Activated naive CD8-positive, alpha-beta T cell treated with anti-CD3 and anti-CD28 coated beads, Interleukin-2, amount 10 ng/mL, durations not matched to agents 7 days and 5 days (primary cell): ENCODE measurements around the gene PKNOX2. TPM values are rescaled to one million over a fixed set of nuclear protein-coding genes. Genes with fewer than 3 reads are reported as not detected.

Experiments
- ATAC-seq: fragments of 150-1000 bp; cut with Tn5 transposase; one replicate; pipeline ENCODE4 v1.10.0; 2021; ENCODE audit warnings: low read depth, moderate library complexity
- POLR2A ChIA-PET: fragments of 350-600 bp; sonication (Branson Sonifier 250); formaldehyde crosslinking; loops from one replicate; lab custom pipeline; 2021; ENCODE audit warnings: antibody characterized with exemption; lab: Charles Lee
- DNase-seq: peaks from one replicate; pipeline ENCODE4 v3.0.0; 2021
- H3K27ac Mint-ChIP-seq: one replicate; pipeline ENCODE4 v1.8.0; 2022; ENCODE audit warnings: mild to moderate bottlenecking, mixed read lengths
- H3K27me3 Mint-ChIP-seq: one replicate; pipeline ENCODE4 v1.8.0; 2022; ENCODE audit warnings: mild to moderate bottlenecking, moderate library complexity, mixed read lengths
- H3K36me3 Mint-ChIP-seq: one replicate; pipeline ENCODE4 v1.8.0; 2021; ENCODE audit warnings: mild to moderate bottlenecking, mixed read lengths
- H3K4me1 Mint-ChIP-seq: one replicate; pipeline ENCODE4 v1.8.0; 2021; ENCODE audit warnings: mixed read lengths
- H3K4me3 Mint-ChIP-seq: one replicate; pipeline ENCODE4 v1.8.0; 2022; ENCODE audit warnings: mild to moderate bottlenecking, moderate library complexity, mixed read lengths
- H3K9me3 Mint-ChIP-seq: one replicate; pipeline ENCODE4 v1.8.0; 2021; ENCODE audit warnings: mixed read lengths
- total RNA-seq, 2 experiments: library from RNA; stranded (reverse); gene quantifications; one replicate each; pipeline ENCODE4 v1.2.3, GENCODE V29; 2021

The PKNOX2 gene
- total RNA-seq, 2 experiments from 2014 or later = not detected

- H3K27me3 Mint-ChIP-seq = peaks cover 26% of the 10 kb centered on the region
- H3K4me3 Mint-ChIP-seq = no peak overlapping the region
- POLR2A ChIA-PET = no interaction called here
- no peak overlapping the region for H3K27ac Mint-ChIP-seq
- no peak for ATAC-seq
- H3K4me1 Mint-ChIP-seq = no peaks in the 10 kb centered on the region
- H3K36me3 Mint-ChIP-seq = no peaks in the 10 kb centered on the region
- H3K9me3 Mint-ChIP-seq = peaks cover 1% of the 10 kb centered on the region
- no peak for DNase-seq
These were observed 19.1 kb downstream of the PKNOX2 start for GRCh38 chr11:125183641-125184040.

GRCh38 chr11:125188021-125188420 lies 23.5 kb downstream of the PKNOX2 start:
- ATAC-seq (no peak), DNase-seq (no peak)
- Mint-ChIP-seq H3K27me3 (peaks cover 40% of the 10 kb centered on the region), H3K27ac (no peak overlapping the region), H3K9me3 (peaks cover 1% of the 10 kb centered on the region), H3K4me3 (no peak overlapping the region), H3K4me1 (no peaks in the 10 kb centered on the region), H3K36me3 (no peaks in the 10 kb centered on the region)
- POLR2A ChIA-PET = no interaction called here

GRCh38 chr11:125190566-125190965 lies 26.0 kb downstream of the PKNOX2 start:
- ATAC-seq = no peak
- DNase-seq = no peak
- no peak overlapping the region for H3K27ac Mint-ChIP-seq
- no peak overlapping the region for H3K4me3 Mint-ChIP-seq
- H3K36me3 Mint-ChIP-seq = no peaks in the 10 kb centered on the region
- peaks cover 1% of the 10 kb centered on the region for H3K9me3 Mint-ChIP-seq
- peaks cover 38% of the 10 kb centered on the region for H3K27me3 Mint-ChIP-seq
- POLR2A ChIA-PET = no interaction called here
- no peaks in the 10 kb centered on the region for H3K4me1 Mint-ChIP-seq

- Mint-ChIP-seq H3K4me3 (no peak overlapping the region), H3K36me3 (no peaks in the 10 kb centered on the region), H3K27me3 (peaks cover 26% of the 10 kb centered on the region), H3K27ac (no peak overlapping the region), H3K9me3 (no peaks in the 10 kb centered on the region), H3K4me1 (no peaks in the 10 kb centered on the region)
- DNase-seq (no peak), ATAC-seq (no peak)
- POLR2A ChIA-PET = no interaction called here
These were observed 27.6 kb downstream of the PKNOX2 start for GRCh38 chr11:125192183-125192582.

- no peak for ATAC-seq
- no peak for DNase-seq
- H3K36me3 Mint-ChIP-seq = no peaks in the 10 kb centered on the region
- peaks cover 23% of the 10 kb centered on the region for H3K27me3 Mint-ChIP-seq
- POLR2A ChIA-PET = no interaction called here
- no peak overlapping the region for H3K27ac Mint-ChIP-seq
- H3K4me1 Mint-ChIP-seq = no peaks in the 10 kb centered on the region
- H3K9me3 Mint-ChIP-seq = no peaks in the 10 kb centered on the region
- H3K4me3 Mint-ChIP-seq = no peak overlapping the region
These were observed 28.3 kb downstream of the PKNOX2 start for GRCh38 chr11:125192717-125193415.

- Mint-ChIP-seq H3K36me3 (no peaks in the 10 kb centered on the region), H3K9me3 (no peaks in the 10 kb centered on the region), H3K27ac (no peak overlapping the region), H3K4me1 (no peaks in the 10 kb centered on the region), H3K4me3 (no peak overlapping the region), H3K27me3 (peaks cover 23% of the 10 kb centered on the region)
- POLR2A ChIA-PET = no interaction called here
- DNase-seq = no peak
- ATAC-seq = no peak
These were observed 28.8 kb downstream of the PKNOX2 start for GRCh38 chr11:125193416-125193726.

- H3K36me3 Mint-ChIP-seq = no peaks in the 10 kb centered on the region
- no peaks in the 10 kb centered on the region for H3K9me3 Mint-ChIP-seq
- POLR2A ChIA-PET = no interaction called here
- H3K4me3 Mint-ChIP-seq = no peak overlapping the region
- no peak for ATAC-seq
- no peaks in the 10 kb centered on the region for H3K4me1 Mint-ChIP-seq
- no peak overlapping the region for H3K27ac Mint-ChIP-seq
- H3K27me3 Mint-ChIP-seq = peaks cover 26% of the 10 kb centered on the region
- no peak for DNase-seq
These were observed 29.3 kb downstream of the PKNOX2 start for GRCh38 chr11:125193841-125194240.

- H3K27ac Mint-ChIP-seq = no peak overlapping the region
- H3K36me3 Mint-ChIP-seq = no peaks in the 10 kb centered on the region
- H3K4me3 Mint-ChIP-seq = no peak overlapping the region
- POLR2A ChIA-PET = no interaction called here
- no peaks in the 10 kb centered on the region for H3K9me3 Mint-ChIP-seq
- ATAC-seq (no peak), DNase-seq (no peak)
- peaks cover 5% of the 10 kb centered on the region for H3K27me3 Mint-ChIP-seq
- H3K4me1 Mint-ChIP-seq = no peaks in the 10 kb centered on the region
These were observed 35.4 kb downstream of the PKNOX2 start for GRCh38 chr11:125199915-125200314.

GRCh38 chr11:125200441-125200840 lies 35.9 kb downstream of the PKNOX2 start:
- H3K4me1 Mint-ChIP-seq = no peaks in the 10 kb centered on the region
- ATAC-seq (no peak), DNase-seq (no peak)
- no peaks in the 10 kb centered on the region for H3K9me3 Mint-ChIP-seq
- H3K36me3 Mint-ChIP-seq = no peaks in the 10 kb centered on the region
- H3K4me3 Mint-ChIP-seq = no peak overlapping the region
- POLR2A ChIA-PET = no interaction called here
- peaks cover 3% of the 10 kb centered on the region for H3K27me3 Mint-ChIP-seq
- H3K27ac Mint-ChIP-seq = no peak overlapping the region

- H3K36me3 Mint-ChIP-seq = no peaks in the 10 kb centered on the region
- no peaks in the 10 kb centered on the region for H3K4me1 Mint-ChIP-seq
- DNase-seq = no peak
These were observed 37.1 kb downstream of the PKNOX2 start for GRCh38 chr11:125201525-125202141.

GRCh38 chr11:125202362-125202880 lies 37.9 kb downstream of the PKNOX2 start:
- Mint-ChIP-seq H3K4me3 (no peak overlapping the region), H3K36me3 (no peaks in the 10 kb centered on the region), H3K27me3 (peaks cover 3% of the 10 kb centered on the region), H3K27ac (no peak overlapping the region), H3K4me1 (no peaks in the 10 kb centered on the region), H3K9me3 (no peaks in the 10 kb centered on the region)
- POLR2A ChIA-PET = no interaction called here
- ATAC-seq (no peak), DNase-seq (no peak)

More at GRCh38 chr11:125201525-125202141, 37.1 kb downstream of the PKNOX2 start:
- Mint-ChIP-seq H3K9me3 (no peaks in the 10 kb centered on the region), H3K27ac (no peak overlapping the region), H3K4me3 (no peak overlapping the region), H3K27me3 (peaks cover 3% of the 10 kb centered on the region)
- no peak for ATAC-seq
- POLR2A ChIA-PET = no interaction called here

- ATAC-seq (no peak), DNase-seq (no peak)
- Mint-ChIP-seq H3K4me1 (no peaks in the 10 kb centered on the region), H3K36me3 (no peaks in the 10 kb centered on the region), H3K27me3 (peaks cover 3% of the 10 kb centered on the region), H3K4me3 (no peak overlapping the region), H3K9me3 (no peaks in the 10 kb centered on the region), H3K27ac (no peak overlapping the region)
- POLR2A ChIA-PET = no interaction called here
These were observed 38.4 kb downstream of the PKNOX2 start for GRCh38 chr11:125202977-125203376.

GRCh38 chr11:125207866-125208425 lies 43.4 kb downstream of the PKNOX2 start:
- H3K36me3 Mint-ChIP-seq = no peaks in the 10 kb centered on the region
- no peak overlapping the region for H3K27ac Mint-ChIP-seq
- ATAC-seq (no peak), DNase-seq (no peak)
- POLR2A ChIA-PET = no interaction called here
- no peak overlapping the region for H3K4me3 Mint-ChIP-seq
- H3K9me3 Mint-ChIP-seq = no peaks in the 10 kb centered on the region
- H3K27me3 Mint-ChIP-seq = peaks cover 5% of the 10 kb centered on the region
- no peaks in the 10 kb centered on the region for H3K4me1 Mint-ChIP-seq

- Mint-ChIP-seq H3K4me1 (no peaks in the 10 kb centered on the region), H3K27ac (no peak overlapping the region), H3K9me3 (no peaks in the 10 kb centered on the region), H3K36me3 (no peaks in the 10 kb centered on the region), H3K27me3 (peaks cover 7% of the 10 kb centered on the region), H3K4me3 (no peak overlapping the region)
- DNase-seq (no peak), ATAC-seq (no peak)
- POLR2A ChIA-PET = no interaction called here
These were observed 45.5 kb downstream of the PKNOX2 start for GRCh38 chr11:125210066-125210465.
